ENCODE data around the gene RAB35.

RAB35 gene

GRCh38 chr12:120099738-120100137, 16.8 kb downstream of the RAB35 start:
- H3K4me2 ChIP-seq (ENCODE audit: low read depth, low read length, poor library complexity, severe bottlenecking), result no peak overlapping the region
- no peaks in the 10 kb centered on the region for H3K27me3 ChIP-seq (ENCODE audit: low read length)
- no peak overlapping the region for H3K4me3 ChIP-seq (ENCODE audit: insufficient read depth, low read length, poor library complexity, severe bottlenecking)
- H3F3A ChIP-seq (ENCODE audit: insufficient read depth), result no peaks in the 10 kb centered on the region
- no peaks in the 10 kb centered on the region for H3K36me3 ChIP-seq (ENCODE audit: low read length)
- no peak overlapping the region for H3K27ac ChIP-seq (ENCODE audit: low read depth, low read length)
- TF ChIP-seq CTCF (IDR thresholded peaks at IDR 0.05; ENCODE audit: insufficient read depth, low read length, poor library complexity, severe bottlenecking), result no peak
- no peak for TF ChIP-seq EZH2phosphoT487 (conservative IDR thresholded peaks at IDR 0.05; ENCODE audit: low read length)
- H2AFZ ChIP-seq (ENCODE audit: low read depth, low read length, severe bottlenecking), result no peak overlapping the region
- no peaks in the 10 kb centered on the region; the same call in 1 of the 2 replicates for H4K20me1 ChIP-seq (ENCODE audit: low read depth, low read length)
- H3K9me3 ChIP-seq (ENCODE audit: insufficient read depth, low read length), result no peaks in the 10 kb centered on the region
- peaks cover 56% of the 10 kb centered on the region for H3K79me2 ChIP-seq (ENCODE audit: insufficient read depth, low read length)
- no peaks in the 10 kb centered on the region for H3K9me2 ChIP-seq (replicated peaks; ENCODE audit: insufficient read depth, low read length)
- H3K9ac ChIP-seq (ENCODE audit: low read length), result no peak overlapping the region

- Histone ChIP-seq H4K20me1 (ENCODE audit: low read depth, low read length) (no peaks in the 10 kb centered on the region; the same call in 1 of the 2 replicates), H3K9ac (ENCODE audit: low read length) (no peak overlapping the region), H2AFZ (ENCODE audit: low read depth, low read length, severe bottlenecking) (no peak overlapping the region), H3F3A (ENCODE audit: insufficient read depth) (no peaks in the 10 kb centered on the region), H3K9me3 (ENCODE audit: insufficient read depth, low read length) (no peaks in the 10 kb centered on the region), H3K4me2 (ENCODE audit: low read depth, low read length, poor library complexity, severe bottlenecking) (no peak overlapping the region), H3K4me3 (ENCODE audit: insufficient read depth, low read length, poor library complexity, severe bottlenecking) (no peak overlapping the region), H3K79me2 (ENCODE audit: insufficient read depth, low read length) (peaks cover 48% of the 10 kb centered on the region), H3K27me3 (ENCODE audit: low read length) (no peaks in the 10 kb centered on the region), H3K9me2 (replicated peaks; ENCODE audit: insufficient read depth, low read length) (no peaks in the 10 kb centered on the region), H3K27ac (ENCODE audit: low read depth, low read length) (no peak overlapping the region), H3K36me3 (ENCODE audit: low read length) (no peaks in the 10 kb centered on the region)
- no peak for TF ChIP-seq CTCF (IDR thresholded peaks at IDR 0.05; ENCODE audit: insufficient read depth, low read length, poor library complexity, severe bottlenecking)
- TF ChIP-seq EZH2phosphoT487 (conservative IDR thresholded peaks at IDR 0.05; ENCODE audit: low read length), result no peak
These were observed 17.6 kb downstream of the RAB35 start for GRCh38 chr12:120098756-120099470.

GRCh38 chr12:120096671-120097202, 19.8 kb downstream of the RAB35 start:
- Histone ChIP-seq H3K4me3 (ENCODE audit: insufficient read depth, low read length, poor library complexity, severe bottlenecking) (no peak overlapping the region), H2AFZ (ENCODE audit: low read depth, low read length, severe bottlenecking) (no peak overlapping the region), H3F3A (ENCODE audit: insufficient read depth) (no peaks in the 10 kb centered on the region), H3K27me3 (ENCODE audit: low read length) (no peaks in the 10 kb centered on the region), H3K9me3 (ENCODE audit: insufficient read depth, low read length) (no peaks in the 10 kb centered on the region), H3K9me2 (replicated peaks; ENCODE audit: insufficient read depth, low read length) (no peaks in the 10 kb centered on the region), H3K36me3 (ENCODE audit: low read length) (no peaks in the 10 kb centered on the region), H3K79me2 (ENCODE audit: insufficient read depth, low read length) (peaks cover 26% of the 10 kb centered on the region), H3K9ac (ENCODE audit: low read length) (no peak overlapping the region), H3K27ac (ENCODE audit: low read depth, low read length) (no peak overlapping the region), H3K4me2 (ENCODE audit: low read depth, low read length, poor library complexity, severe bottlenecking) (no peak overlapping the region), H4K20me1 (ENCODE audit: low read depth, low read length) (no peaks in the 10 kb centered on the region; the same call in 1 of the 2 replicates)
- TF ChIP-seq EZH2phosphoT487 (conservative IDR thresholded peaks at IDR 0.05; ENCODE audit: low read length) (no peak), CTCF (IDR thresholded peaks at IDR 0.05; ENCODE audit: insufficient read depth, low read length, poor library complexity, severe bottlenecking) (no peak)
